DND-41 (cell line): Measurements from ENCODE around the gene BPIFB6.

Experiments used
- ATAC-seq: fragments of 200-7000 bp; cut with Tn5 transposase; 3 replicates; pipeline ENCODE4 v1.9.1; 2021; ENCODE audit warnings: low read depth; ENCODE audit not compliant: insufficient read depth
- DNase-seq: peaks from one replicate; pipeline ENCODE4 v3.0.0-alpha.2; 2020
- H2AFZ ChIP-seq: 2 replicates; pipeline ENCODE4 v1.6.0; 2012; ENCODE audit warnings: low read depth, low read length
- H3K27ac ChIP-seq: 2 replicates; pipeline ENCODE4 v1.5.1; 2012; ENCODE audit warnings: low read length, inconsistent platforms
- H3K27me3 ChIP-seq: fragments of 200-600 bp; sonication (generic); 2 replicates; pipeline ENCODE4 v1.6.0; 2012; ENCODE audit warnings: low read length, mild to moderate bottlenecking, inconsistent platforms; ENCODE audit not compliant: insufficient read depth, poor library complexity
- H3K36me3 ChIP-seq: 2 replicates; pipeline ENCODE4 v1.5.1; 2012; ENCODE audit warnings: low read length, inconsistent platforms; ENCODE audit not compliant: insufficient read depth
- H3K4me1 ChIP-seq: 2 replicates; pipeline ENCODE4 v1.5.1; 2012; ENCODE audit warnings: mild to moderate bottlenecking, low read length; ENCODE audit not compliant: insufficient read depth
- H3K4me2 ChIP-seq: 2 replicates; pipeline ENCODE4 v1.6.0; 2012; ENCODE audit warnings: mild to moderate bottlenecking, moderate library complexity, low read length, inconsistent platforms; ENCODE audit not compliant: insufficient read depth
- H3K4me3 ChIP-seq, 2 experiments: fragments of 200-600 bp in 1 of 2; shearing (Covaris generic) in 1 of 2; 2 replicates each; pipeline ENCODE4 v1.5.1; 2012 to 2016; ENCODE audit warnings: inconsistent platforms in 2 of 2, low read length in 2 of 2, mild to moderate bottlenecking in 2 of 2, low read depth in 1 of 2, moderate library complexity in 1 of 2
- H3K79me2 ChIP-seq: 2 replicates; pipeline ENCODE4 v1.6.0; 2012; ENCODE audit warnings: low read length, inconsistent platforms; ENCODE audit not compliant: insufficient read depth
- H3K9ac ChIP-seq: 2 replicates; pipeline ENCODE4 v1.6.0; 2012; ENCODE audit warnings: low read depth, mild to moderate bottlenecking, inconsistent platforms, low read length, moderate library complexity
- H3K9me3 ChIP-seq: 2 replicates; pipeline ENCODE4 v1.5.1; 2012; ENCODE audit warnings: low read length, moderate library complexity, mild to moderate bottlenecking, inconsistent platforms; ENCODE audit not compliant: insufficient read depth, severe bottlenecking
- H4K20me1 ChIP-seq: 2 replicates; pipeline ENCODE4 v1.6.0; 2012; ENCODE audit warnings: low read length; ENCODE audit not compliant: insufficient read depth
- EZH2 ChIP-seq: IDR thresholded peaks from 3 replicates; pipeline ENCODE4 v1.6.1; 2012; ENCODE audit warnings: borderline replicate concordance, low read depth, mild to moderate bottlenecking, moderate library complexity, low read length, inconsistent platforms; ENCODE audit not compliant: severe bottlenecking
- TF ChIP-seq, protein P1 (sequence below): IDR thresholded peaks from 2 replicates; pipeline ENCODE4 v1.5.1; 2012; ENCODE audit warnings: borderline replicate concordance, low read length, moderate library complexity, mild to moderate bottlenecking; ENCODE audit not compliant: poor library complexity, severe bottlenecking; ENCODE audit errors: extremely low read depth

BPIFB6 gene

DNA sequence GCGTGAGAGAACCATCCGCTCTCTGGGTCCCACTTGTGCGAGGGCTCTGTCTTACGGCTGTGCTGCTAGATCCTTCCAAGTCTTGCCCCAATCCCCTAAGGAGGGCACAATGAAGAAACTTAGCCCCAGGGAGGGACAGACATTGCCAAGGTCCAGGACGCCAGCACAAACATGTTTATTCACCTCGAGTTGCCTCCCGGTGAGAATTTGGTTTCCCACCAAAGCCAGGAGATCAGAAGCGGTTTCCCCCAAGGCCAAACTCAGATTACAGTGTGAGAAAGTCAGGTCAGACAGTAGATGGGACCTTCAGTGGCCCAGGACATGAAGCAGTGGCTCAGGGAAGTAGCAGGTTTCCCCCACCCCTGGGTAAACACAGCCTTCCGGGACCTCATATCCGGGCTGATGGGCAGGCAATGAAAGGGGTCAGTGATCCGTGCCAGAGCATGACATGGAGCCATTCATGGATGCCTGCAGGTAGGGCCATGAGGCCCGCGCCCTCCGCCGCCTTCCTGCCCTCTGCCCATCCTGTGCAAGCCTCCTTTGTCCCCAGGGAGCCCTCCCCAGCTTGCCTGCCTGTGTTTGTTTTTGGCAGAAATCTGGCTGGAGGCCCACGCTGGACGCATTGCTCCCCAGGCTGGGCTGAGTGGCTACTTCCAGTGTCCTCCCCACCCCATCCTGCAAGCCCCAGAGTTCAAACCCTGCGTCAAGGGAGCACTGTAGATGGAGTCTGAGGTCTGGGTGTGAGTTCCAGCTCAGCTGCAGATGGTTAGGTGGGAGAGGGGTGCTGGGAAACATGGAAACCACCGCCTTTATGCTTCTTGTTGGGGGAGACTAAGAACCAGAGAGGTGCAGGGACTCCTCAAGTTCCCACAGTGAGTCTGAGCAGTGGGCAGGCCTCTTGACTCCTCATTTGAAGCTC lies 22.0 kb upstream of the BPIFB6 start:
- H3K4me2 ChIP-seq = no peak overlapping the region
- no peak overlapping the region for H2AFZ ChIP-seq
- no peak for TF ChIP-seq EZH2
- TF ChIP-seq, protein P1, sequence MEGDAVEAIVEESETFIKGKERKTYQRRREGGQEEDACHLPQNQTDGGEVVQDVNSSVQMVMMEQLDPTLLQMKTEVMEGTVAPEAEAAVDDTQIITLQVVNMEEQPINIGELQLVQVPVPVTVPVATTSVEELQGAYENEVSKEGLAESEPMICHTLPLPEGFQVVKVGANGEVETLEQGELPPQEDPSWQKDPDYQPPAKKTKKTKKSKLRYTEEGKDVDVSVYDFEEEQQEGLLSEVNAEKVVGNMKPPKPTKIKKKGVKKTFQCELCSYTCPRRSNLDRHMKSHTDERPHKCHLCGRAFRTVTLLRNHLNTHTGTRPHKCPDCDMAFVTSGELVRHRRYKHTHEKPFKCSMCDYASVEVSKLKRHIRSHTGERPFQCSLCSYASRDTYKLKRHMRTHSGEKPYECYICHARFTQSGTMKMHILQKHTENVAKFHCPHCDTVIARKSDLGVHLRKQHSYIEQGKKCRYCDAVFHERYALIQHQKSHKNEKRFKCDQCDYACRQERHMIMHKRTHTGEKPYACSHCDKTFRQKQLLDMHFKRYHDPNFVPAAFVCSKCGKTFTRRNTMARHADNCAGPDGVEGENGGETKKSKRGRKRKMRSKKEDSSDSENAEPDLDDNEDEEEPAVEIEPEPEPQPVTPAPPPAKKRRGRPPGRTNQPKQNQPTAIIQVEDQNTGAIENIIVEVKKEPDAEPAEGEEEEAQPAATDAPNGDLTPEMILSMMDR = no peak

DNA sequence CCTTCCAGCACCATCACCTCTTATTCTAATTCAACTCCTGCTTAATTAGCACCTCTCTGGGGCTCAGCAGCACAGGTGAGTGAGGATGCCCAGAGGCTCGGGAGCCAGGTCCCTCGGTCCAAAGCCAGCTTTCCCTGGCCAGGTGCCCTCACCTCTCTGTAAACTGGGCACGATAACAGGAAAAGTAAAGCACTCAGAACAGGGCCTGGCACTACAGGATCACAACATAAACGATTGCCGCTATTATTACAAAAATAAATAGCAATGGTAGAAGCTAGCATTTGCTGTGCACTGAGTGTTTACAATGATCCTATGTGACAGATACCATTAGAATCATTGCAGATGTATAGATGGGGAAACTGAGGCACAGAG lies 21.3 kb upstream of the BPIFB6 start:
- TF ChIP-seq EZH2 = no peak
- TF ChIP-seq, protein P1 = no peak
- Histone ChIP-seq H4K20me1 (no peaks in the 10 kb centered on the region), H2AFZ (no peak overlapping the region), H3K27me3 (no peaks in the 10 kb centered on the region), H3K4me2 (no peak overlapping the region), H3K9ac (no peak overlapping the region), H3K79me2 (no peaks in the 10 kb centered on the region), H3K27ac (no peak overlapping the region), H3K9me3 (no peaks in the 10 kb centered on the region), H3K36me3 (no peaks in the 10 kb centered on the region), H3K4me1 (no peaks in the 10 kb centered on the region), H3K4me3 (no peak overlapping the region)
- ATAC-seq (no peak), DNase-seq (no peak)

More for the DNA sequence above, 22.0 kb upstream of the BPIFB6 start:
- H3K9ac ChIP-seq = no peak overlapping the region
- no peaks in the 10 kb centered on the region for H3K79me2 ChIP-seq
- DNase-seq = no peak
- no peaks in the 10 kb centered on the region for H3K36me3 ChIP-seq
- H3K27me3 ChIP-seq = no peaks in the 10 kb centered on the region
- H3K27ac ChIP-seq = no peak overlapping the region
- no peaks in the 10 kb centered on the region for H4K20me1 ChIP-seq
- H3K4me3 ChIP-seq = no peak overlapping the region
- no peaks in the 10 kb centered on the region for H3K4me1 ChIP-seq
- H3K9me3 ChIP-seq = no peaks in the 10 kb centered on the region
- no peak for ATAC-seq

GRCh38 chr20:33010674-33011449 lies 20.6 kb upstream of the BPIFB6 start:
- DNase-seq (no peak), ATAC-seq (no peak)
- H3K36me3 ChIP-seq = no peaks in the 10 kb centered on the region
- no peak overlapping the region for H3K9ac ChIP-seq
- TF ChIP-seq EZH2 = no peak
- H3K27ac ChIP-seq = no peak overlapping the region
- H2AFZ ChIP-seq = no peak overlapping the region
- H3K9me3 ChIP-seq = no peaks in the 10 kb centered on the region
- H3K4me3 ChIP-seq = no peak overlapping the region
- H3K27me3 ChIP-seq = no peaks in the 10 kb centered on the region
- no peaks in the 10 kb centered on the region for H4K20me1 ChIP-seq
- no peaks in the 10 kb centered on the region for H3K4me1 ChIP-seq
- H3K4me2 ChIP-seq = no peak overlapping the region
- no peaks in the 10 kb centered on the region for H3K79me2 ChIP-seq
